ENCODE data around the gene KRTAP5-9.

KRTAP5-9 gene

DNA sequence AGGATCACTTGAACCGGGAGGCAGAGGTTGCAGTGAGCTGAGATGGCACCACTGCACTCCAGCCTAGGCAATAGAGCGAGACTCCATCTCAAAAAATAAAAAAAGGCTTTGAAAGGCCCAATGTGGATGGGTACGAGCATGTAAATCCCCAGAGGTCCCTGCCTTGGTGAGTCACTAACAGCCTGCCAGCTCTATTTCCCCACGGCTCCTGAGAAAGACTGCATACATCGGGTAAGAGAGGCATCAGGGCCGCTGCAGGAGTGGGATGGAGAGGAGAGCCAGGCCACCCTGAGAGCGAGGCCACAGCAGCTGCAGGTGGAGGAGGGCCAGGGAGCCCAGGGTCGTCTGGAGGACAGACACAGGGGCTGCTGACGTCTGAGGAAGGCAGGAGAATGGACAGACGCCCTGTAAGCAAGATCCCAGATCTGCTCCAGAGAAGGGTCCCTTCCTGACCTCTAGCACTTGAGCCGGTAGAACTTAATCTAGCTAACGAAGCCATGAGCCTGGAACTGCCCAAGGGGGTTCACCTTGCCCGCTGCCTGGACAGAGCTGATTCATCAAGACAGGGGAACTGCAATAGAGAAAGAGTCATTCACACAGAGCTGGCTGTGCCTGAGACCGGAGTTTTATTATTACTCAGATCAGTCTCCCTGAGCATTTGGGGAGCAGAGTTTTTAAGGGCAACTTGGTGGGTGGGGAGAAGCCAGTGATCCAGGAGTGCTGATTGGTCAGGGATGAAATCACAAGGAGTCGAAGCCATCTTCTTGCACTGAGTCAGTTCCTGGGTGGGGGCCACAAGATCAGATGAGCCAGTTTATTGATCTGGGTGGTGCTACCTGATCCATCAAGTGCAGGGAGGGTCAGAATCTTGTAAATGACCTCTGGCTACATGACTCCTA is 5.1 kb upstream of the KRTAP5-9 start:
- Mint-ChIP-seq H3K4me3 (no peak overlapping the region), H3K9me3 (peaks cover 13% of the 10 kb centered on the region), H3K36me3 (peaks cover 14% of the 10 kb centered on the region)

GRCh38 chr11:71543866-71544265 is 4.4 kb upstream of the KRTAP5-9 start:
- Mint-ChIP-seq H3K9me3 (peaks cover 13% of the 10 kb centered on the region), H3K4me3 (no peak overlapping the region), H3K27ac (peak overlapping the region; percentile 6), H3K4me1 (peaks cover 13% of the 10 kb centered on the region), H3K27me3 (peaks cover 66% of the 10 kb centered on the region), H3K36me3 (peaks cover 14% of the 10 kb centered on the region)
- ATAC-seq: no peak

More for the DNA sequence above, 5.1 kb upstream of the KRTAP5-9 start:
- ATAC-seq: no peak
- peak overlapping the region; percentile 6 for H3K27ac Mint-ChIP-seq
- peaks cover 63% of the 10 kb centered on the region for H3K27me3 Mint-ChIP-seq
- H3K4me1 Mint-ChIP-seq: peaks cover 13% of the 10 kb centered on the region

DNA sequence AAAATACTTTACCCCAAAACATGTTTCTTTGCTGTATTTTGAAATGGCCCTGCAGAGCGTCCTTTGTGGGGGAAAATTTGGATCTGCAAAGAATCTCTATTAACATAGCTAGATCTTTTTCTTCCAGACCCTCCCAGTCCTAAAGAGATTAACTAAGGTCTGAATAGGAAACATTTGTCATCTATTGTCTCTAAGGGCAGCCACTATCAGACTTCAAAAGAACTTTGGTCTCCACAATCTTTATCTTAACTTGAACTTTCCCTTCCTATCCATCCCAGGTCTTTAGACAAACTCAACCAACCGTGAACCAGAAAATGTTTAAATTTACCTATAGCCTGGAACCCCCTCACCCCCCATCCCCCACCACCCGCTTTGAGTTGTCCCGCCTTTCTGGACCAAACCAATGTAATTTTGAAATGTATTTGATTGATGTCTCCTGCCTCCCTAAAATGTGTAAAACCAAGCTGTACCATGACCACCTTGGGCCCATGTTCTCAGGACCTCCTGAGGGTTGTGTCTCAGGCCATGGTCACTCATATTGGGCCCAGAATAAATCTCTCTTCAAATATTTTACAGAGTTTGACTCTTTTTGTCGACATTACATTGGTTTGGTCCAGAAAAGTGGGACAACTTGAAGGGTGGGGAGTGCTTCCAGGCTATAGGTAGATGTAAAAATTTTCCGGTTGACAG is 3.5 kb upstream of the KRTAP5-9 start:
- Mint-ChIP-seq H3K4me3 (no peak overlapping the region), H3K9me3 (peaks cover 13% of the 10 kb centered on the region), H3K27ac (no peak overlapping the region), H3K27me3 (peaks cover 66% of the 10 kb centered on the region), H3K36me3 (peaks cover 14% of the 10 kb centered on the region), H3K4me1 (peaks cover 13% of the 10 kb centered on the region)
- ATAC-seq: no peak

GRCh38 chr11:71545405-71545966 is 2.7 kb upstream of the KRTAP5-9 start:
- Mint-ChIP-seq H3K36me3 (peaks cover 14% of the 10 kb centered on the region), H3K4me3 (no peak overlapping the region), H3K9me3 (peaks cover 13% of the 10 kb centered on the region), H3K4me1 (peaks cover 13% of the 10 kb centered on the region), H3K27me3 (peaks cover 62% of the 10 kb centered on the region), H3K27ac (no peak overlapping the region)
- no peak for ATAC-seq

- no peak for ATAC-seq
- peaks cover 8% of the 10 kb centered on the region for H3K36me3 Mint-ChIP-seq
These were observed 514 bp downstream of the KRTAP5-9 start for GRCh38 chr11:71548716-71549151.

GRCh38 chr11:71551711-71552110 is 3.5 kb downstream of the KRTAP5-9 start:
- peaks cover 8% of the 10 kb centered on the region for H3K4me1 Mint-ChIP-seq
- H3K27me3 Mint-ChIP-seq: peaks cover 40% of the 10 kb centered on the region
- H3K27ac Mint-ChIP-seq: no peak overlapping the region
- H3K9me3 Mint-ChIP-seq: no peaks in the 10 kb centered on the region
- H3K36me3 Mint-ChIP-seq: no peaks in the 10 kb centered on the region
- ATAC-seq: peak; percentile 58
- H3K4me3 Mint-ChIP-seq: no peak overlapping the region

More at GRCh38 chr11:71548716-71549151, 514 bp downstream of the KRTAP5-9 start:
- Mint-ChIP-seq H3K4me3 (no peak overlapping the region), H3K27me3 (peaks cover 39% of the 10 kb centered on the region), H3K4me1 (peaks cover 11% of the 10 kb centered on the region), H3K27ac (no peak overlapping the region), H3K9me3 (peaks cover 7% of the 10 kb centered on the region)

GRCh38 chr11:71554996-71555395 is 6.8 kb downstream of the KRTAP5-9 start:
- H3K4me1 Mint-ChIP-seq: peaks cover 8% of the 10 kb centered on the region
- H3K36me3 Mint-ChIP-seq: no peaks in the 10 kb centered on the region
- ATAC-seq: no peak

DNA sequence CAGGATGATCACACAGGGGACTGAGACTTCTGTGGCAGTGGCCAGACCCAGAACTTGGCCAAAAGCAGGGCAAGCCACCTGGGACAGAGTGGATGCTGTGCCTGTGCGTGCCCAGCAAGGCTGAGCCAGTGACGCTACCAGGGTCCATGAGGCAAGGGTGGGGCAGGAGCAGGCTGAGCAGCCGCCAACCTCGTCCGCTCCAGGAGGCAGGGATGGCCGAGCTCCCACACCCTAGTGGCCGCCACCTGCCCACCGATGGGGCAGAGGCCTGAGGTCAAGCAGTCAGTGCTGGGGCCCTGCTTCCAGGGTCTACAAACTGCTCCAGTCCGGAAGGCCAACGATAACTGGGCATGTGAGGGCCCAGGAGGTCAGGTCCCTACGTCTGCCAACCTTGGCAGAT is 7.3 kb downstream of the KRTAP5-9 start:
- no peak overlapping the region for H3K27ac Mint-ChIP-seq
- no peaks in the 10 kb centered on the region for H3K36me3 Mint-ChIP-seq
- no peak for ATAC-seq
- peaks cover 8% of the 10 kb centered on the region for H3K4me1 Mint-ChIP-seq
- no peaks in the 10 kb centered on the region for H3K9me3 Mint-ChIP-seq
- H3K27me3 Mint-ChIP-seq: peaks cover 13% of the 10 kb centered on the region
- no peak overlapping the region for H3K4me3 Mint-ChIP-seq

More at GRCh38 chr11:71554996-71555395, 6.8 kb downstream of the KRTAP5-9 start:
- Mint-ChIP-seq H3K27me3 (peaks cover 13% of the 10 kb centered on the region), H3K9me3 (no peaks in the 10 kb centered on the region), H3K4me3 (no peak overlapping the region), H3K27ac (no peak overlapping the region)

DNA sequence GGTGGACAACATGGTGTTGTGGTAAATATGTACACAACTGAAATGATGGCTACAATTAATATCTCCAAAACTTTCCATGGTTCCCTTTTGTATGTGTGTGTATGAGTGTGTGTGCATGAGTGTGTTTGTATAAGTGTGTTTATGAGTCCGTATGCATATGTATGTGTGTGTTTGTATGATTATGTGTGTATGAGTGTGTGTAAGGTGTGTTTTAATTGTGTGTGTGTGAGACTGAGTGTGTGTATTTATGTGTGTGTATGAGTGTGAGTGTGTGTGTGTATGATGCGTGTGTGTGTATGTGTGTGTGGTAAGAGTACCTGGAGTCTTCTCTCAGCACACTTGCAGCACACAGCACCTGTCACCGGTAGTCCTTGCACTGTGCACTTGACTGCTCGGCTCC is 7.8 kb downstream of the KRTAP5-9 start:
- Mint-ChIP-seq H3K4me3 (no peak overlapping the region), H3K9me3 (no peaks in the 10 kb centered on the region), H3K4me1 (peaks cover 7% of the 10 kb centered on the region), H3K27me3 (peaks cover 17% of the 10 kb centered on the region), H3K27ac (no peak overlapping the region), H3K36me3 (no peaks in the 10 kb centered on the region)
- no peak for ATAC-seq

GRCh38 chr11:71557257-71557656 is 9.0 kb downstream of the KRTAP5-9 start:
- Mint-ChIP-seq H3K27me3 (peaks cover 30% of the 10 kb centered on the region), H3K4me1 (no peaks in the 10 kb centered on the region), H3K36me3 (no peaks in the 10 kb centered on the region), H3K27ac (no peak overlapping the region), H3K9me3 (no peaks in the 10 kb centered on the region), H3K4me3 (no peak overlapping the region)
- no peak for ATAC-seq

DNA sequence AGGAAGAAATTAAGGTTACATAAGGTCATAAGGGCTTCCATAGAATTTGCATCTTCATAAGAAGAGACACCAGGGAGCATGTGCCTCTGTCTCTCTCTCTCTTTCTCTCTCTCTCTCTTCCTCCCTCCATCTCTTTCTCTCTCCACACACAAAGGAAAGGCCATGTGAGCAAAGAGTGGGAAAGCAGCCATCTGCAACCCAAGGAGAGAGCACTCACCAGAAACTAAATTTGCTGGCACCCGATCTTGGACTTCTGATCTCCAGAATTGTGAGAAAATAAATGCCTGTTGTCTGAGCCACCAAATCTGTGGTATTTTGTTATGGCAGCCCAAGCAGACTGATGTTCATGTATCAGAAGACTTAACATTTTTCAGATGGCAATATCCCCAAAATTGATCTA is 10.8 kb downstream of the KRTAP5-9 start:
- Mint-ChIP-seq H3K4me1 (peaks cover 5% of the 10 kb centered on the region), H3K27ac (no peak overlapping the region), H3K4me3 (no peak overlapping the region), H3K27me3 (peaks cover 47% of the 10 kb centered on the region), H3K9me3 (no peaks in the 10 kb centered on the region), H3K36me3 (no peaks in the 10 kb centered on the region)
- ATAC-seq: no peak

DNA sequence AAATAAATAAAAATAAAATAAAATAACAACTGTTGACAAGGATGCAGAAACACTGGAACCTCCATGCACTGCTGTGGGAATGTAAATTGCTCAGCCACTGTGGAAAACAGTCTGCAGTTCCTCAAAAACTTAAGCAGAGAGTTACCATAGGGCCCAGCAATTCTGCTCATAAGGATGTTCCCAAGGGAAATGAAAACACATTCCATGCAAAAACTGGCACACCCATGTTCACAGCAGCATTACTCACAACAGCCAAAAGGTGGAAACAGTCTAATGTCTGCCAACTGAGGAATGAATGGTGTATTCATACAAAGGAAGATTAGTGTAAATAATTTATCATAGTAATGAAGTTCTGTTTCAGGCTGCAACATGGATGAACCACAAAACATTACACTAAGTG is 13.9 kb downstream of the KRTAP5-9 start:
- no peak for ATAC-seq
- no peaks in the 10 kb centered on the region for H3K36me3 Mint-ChIP-seq
- H3K27me3 Mint-ChIP-seq: peaks cover 62% of the 10 kb centered on the region
- H3K4me1 Mint-ChIP-seq: peaks cover 5% of the 10 kb centered on the region
- no peaks in the 10 kb centered on the region for H3K9me3 Mint-ChIP-seq
- H3K27ac Mint-ChIP-seq: no peak overlapping the region
- no peak overlapping the region for H3K4me3 Mint-ChIP-seq

- Mint-ChIP-seq H3K36me3 (no peaks in the 10 kb centered on the region), H3K27ac (no peak overlapping the region), H3K4me3 (no peak overlapping the region), H3K4me1 (peaks cover 5% of the 10 kb centered on the region), H3K27me3 (peaks cover 67% of the 10 kb centered on the region), H3K9me3 (no peaks in the 10 kb centered on the region)
- no peak for ATAC-seq
These were observed 15.2 kb downstream of the KRTAP5-9 start for GRCh38 chr11:71563406-71563805.

DNA sequence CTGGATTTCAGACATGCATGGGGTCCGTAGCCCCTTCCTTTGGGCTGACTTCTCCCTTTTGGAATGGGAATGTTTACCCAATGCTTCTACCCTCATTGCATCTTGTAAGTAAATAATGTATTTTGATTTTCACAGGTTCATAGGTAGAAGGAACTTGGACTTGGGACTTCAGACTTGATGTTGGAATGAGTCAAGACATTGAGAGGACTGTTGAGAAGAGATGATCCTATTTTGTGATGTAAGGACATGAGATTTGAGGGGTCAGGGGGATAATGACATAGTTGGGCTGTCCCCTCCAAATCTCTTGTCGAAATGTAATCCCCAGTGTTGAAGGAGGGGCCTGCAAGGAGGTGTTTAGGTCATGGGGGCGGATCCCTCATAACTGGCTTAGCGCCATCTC is 16.2 kb downstream of the KRTAP5-9 start:
- Mint-ChIP-seq H3K4me3 (no peak overlapping the region), H3K4me1 (peaks cover 5% of the 10 kb centered on the region), H3K27ac (no peak overlapping the region), H3K9me3 (no peaks in the 10 kb centered on the region), H3K36me3 (no peaks in the 10 kb centered on the region), H3K27me3 (peaks cover 67% of the 10 kb centered on the region)
- no peak for ATAC-seq

- Mint-ChIP-seq H3K9me3 (no peaks in the 10 kb centered on the region), H3K27me3 (peaks cover 70% of the 10 kb centered on the region), H3K4me1 (peaks cover 5% of the 10 kb centered on the region), H3K4me3 (no peak within 1 kb of the TSS), H3K27ac (no peak within 1 kb of the TSS), H3K36me3 (no peaks in the 10 kb centered on the region)
- no peak for ATAC-seq
These were observed 17.0 kb downstream of the KRTAP5-9 start, which contains the start of gene KRTAP5-10 for GRCh38 chr11:71565263-71565662. Gene KRTAP5-10 (plus strand): TSS chr11:71565563. CDS start chr11:71565588, 25 bp downstream.

All from stimulated activated memory B cell treated with anti-CD40 and anti-IgM and Interleukin-4, amounts not matched to agents 10 μg/mL and 1 μg/mL and 100 μg/mL, for 72 hours (primary cell).